NCI-H446 treated with DMSO at 0.1 percent for 48 hours (cell line): ENCODE measurements around the gene RNF38.
"Not testable (repeated sequence)": the region's sequence is repeated elsewhere in the genome, so short reads cannot be mapped to it uniquely, and the experiment has no call there.

Experiments used
- DNase-seq: peaks from one replicate; lab custom pipeline; 2025; lab: John Stamatoyannopoulos, UW

RNF38 gene

GRCh38 chr9:36407122-36407723 lies 7.2 kb upstream of the RNF38 start:
- peak; percentile 52 for DNase-seq

- no peak for DNase-seq
These were observed 2.5 kb upstream of the RNF38 start for GRCh38 chr9:36402536-36402935.

GRCh38 chr9:36401897-36402480 lies 1.9 kb upstream of the RNF38 start:
- DNase-seq = no peak

- DNase-seq = peak; percentile 73
These were observed 1.2 kb upstream of the RNF38 start for GRCh38 chr9:36401164-36401740.

- peak; percentile 76 for DNase-seq
These were observed 479 bp upstream of the RNF38 start for GRCh38 chr9:36400332-36401163.

GRCh38 chr9:36398745-36399144 lies 1.3 kb downstream of the RNF38 start:
- no peak for DNase-seq

GRCh38 chr9:36396985-36397384 lies 3.1 kb downstream of the RNF38 start:
- DNase-seq = no peak

GRCh38 chr9:36392489-36392888 lies 7.6 kb downstream of the RNF38 start:
- no peak for DNase-seq

- DNase-seq = no peak
These were observed 10.5 kb downstream of the RNF38 start for GRCh38 chr9:36389590-36389989.

- not testable (repeated sequence) for DNase-seq
These were observed 13.6 kb downstream of the RNF38 start for GRCh38 chr9:36386396-36386965.

- DNase-seq = no peak
These were observed 17.6 kb downstream of the RNF38 start for GRCh38 chr9:36382484-36382883.

- DNase-seq = no peak
These were observed 35.5 kb downstream of the RNF38 start for GRCh38 chr9:36364577-36364976.

- no peak for DNase-seq
These were observed 36.6 kb downstream of the RNF38 start for GRCh38 chr9:36363448-36363847.

- DNase-seq = no peak
These were observed 41.6 kb downstream of the RNF38 start for GRCh38 chr9:36358486-36358885.

GRCh38 chr9:36357639-36358038 lies 42.4 kb downstream of the RNF38 start:
- no peak for DNase-seq

- no peak for DNase-seq
These were observed 53.5 kb downstream of the RNF38 start for GRCh38 chr9:36346569-36346968.

- no peak for DNase-seq
These were observed 54.8 kb downstream of the RNF38 start for GRCh38 chr9:36345103-36345846.

GRCh38 chr9:36341936-36342577 lies 58.0 kb downstream of the RNF38 start:
- no peak for DNase-seq

- DNase-seq = no peak
These were observed 62.2 kb downstream of the RNF38 start for GRCh38 chr9:36337865-36338264.

- no peak for DNase-seq
These were observed 63.1 kb downstream of the RNF38 start for GRCh38 chr9:36337002-36337401.
